ENCODE measurements around the gene MEF2D. TPM values are rescaled to one million over a fixed set of nuclear protein-coding genes. Genes with fewer than 3 reads are reported as not detected.

MEF2D gene
- total RNA-seq, 5 donors from 2014 or later (not counting 1 experiment from before 2014, with no cell fraction given), result 60.7 to 133 (median 79.3) TPM

- peaks cover 35 to 42% (median 35%) of the 10 kb centered on the region in 3 donors for H3K4me1 Mint-ChIP-seq
- H3K9me3 Mint-ChIP-seq, result no peaks in the 10 kb centered on the region
- no peaks in the 10 kb centered on the region for H3K27me3 ChIP-seq (replicated peaks in 1 of 2; ENCODE audit: control insufficient read depth in 2 of 2, extremely low read depth in 1 of 2, insufficient read depth in 2 of 2, low read length in 1 of 2)
- no peaks in the 10 kb centered on the region for H3K36me3 ChIP-seq (ENCODE audit: control insufficient read depth in 2 of 2, extremely low read depth in 1 of 2, insufficient read depth in 1 of 2, low read length in 1 of 2)
- peak overlapping the region in 1 of 3 donors; percentile 43 for H3K4me3 Mint-ChIP-seq
- H3K36me3 Mint-ChIP-seq, result no peaks in the 10 kb centered on the region
- no peak overlapping the region for H3K4me3 ChIP-seq (ENCODE audit: control insufficient read depth in 1 of 2, extremely low read depth in 1 of 2, low read length in 1 of 2)
- H3K9me3 ChIP-seq, result no peaks in the 10 kb centered on the region
- ATAC-seq (replicated peaks in 1 of 4), result peak; percentile 35 to 51 (median 40)
- ChIA-PET CTCF (interaction anchor here in 1 of 2 donors (1.0 kb wide), 1 partner anchor 47 kb away, joined by 3 read pairs; no protein-coding TSS in a partner anchor), POLR2A (interaction anchor here in 1 of 2 donors (0.6 kb wide), 1 partner anchor 41 kb away, joined by 4 read pairs; no protein-coding TSS in a partner anchor)
- H3K27me3 Mint-ChIP-seq, result no peaks in the 10 kb centered on the region
- no peak overlapping the region for H3K27ac Mint-ChIP-seq
- H3K4me1 ChIP-seq (ENCODE audit: control insufficient read depth in 1 of 2, extremely low read depth in 1 of 2, insufficient read depth in 2 of 2, low read length in 2 of 2), result peaks cover 14 to 33% of the 10 kb centered on the region in 2 experiments
- 100% methylated on average over 2 of the region's 5 CpGs for WGBS (ENCODE audit: insufficient coverage)
- peak in 2 of 35 experiments; percentile 13 to 29 for DNase-seq
- H3K27ac ChIP-seq (ENCODE audit: low read length), result no peak overlapping the region
These were observed 27.7 kb upstream of the MEF2D start for GRCh38 chr1:156528231-156528630.

- DNase-seq (no peak), ATAC-seq (replicated peaks in 1 of 4) (no peak)
- Mint-ChIP-seq H3K27ac (peak overlapping the region in 1 of 2 donors; percentile 16), H3K27me3 (no peaks in the 10 kb centered on the region), H3K9me3 (no peaks in the 10 kb centered on the region), H3K36me3 (no peaks in the 10 kb centered on the region), H3K4me3 (no peak overlapping the region), H3K4me1 (peaks cover 35 to 42% (median 35%) of the 10 kb centered on the region in 3 donors)
- 69% methylated on average over 1 of the region's 2 CpGs for WGBS (ENCODE audit: insufficient coverage)
- H3K27ac ChIP-seq (ENCODE audit: low read length), result no peak overlapping the region
- no peak overlapping the region for H3K4me3 ChIP-seq (ENCODE audit: control insufficient read depth in 1 of 2, extremely low read depth in 1 of 2, low read length in 1 of 2)
- CTCF ChIA-PET, result no interaction called here
- POLR2A ChIA-PET, result interaction anchor here in 1 of 2 donors (0.6 kb wide), 1 partner anchor 42 kb away, joined by 4 read pairs; no protein-coding TSS in a partner anchor
- H3K27me3 ChIP-seq (replicated peaks in 1 of 2; ENCODE audit: control insufficient read depth in 2 of 2, extremely low read depth in 1 of 2, insufficient read depth in 2 of 2, low read length in 1 of 2), result peaks cover 0 to 2% of the 10 kb centered on the region in 2 experiments
- no peaks in the 10 kb centered on the region for H3K9me3 ChIP-seq
- peaks cover 14 to 33% of the 10 kb centered on the region in 2 experiments for H3K4me1 ChIP-seq (ENCODE audit: control insufficient read depth in 1 of 2, extremely low read depth in 1 of 2, insufficient read depth in 2 of 2, low read length in 2 of 2)
- H3K36me3 ChIP-seq (ENCODE audit: control insufficient read depth in 2 of 2, extremely low read depth in 1 of 2, insufficient read depth in 1 of 2, low read length in 1 of 2), result no peaks in the 10 kb centered on the region
These were observed 27.0 kb upstream of the MEF2D start for GRCh38 chr1:156527584-156527983.

GRCh38 chr1:156525856-156526489 lies 25.4 kb upstream of the MEF2D start:
- ChIA-PET POLR2A (no interaction called here), CTCF (interaction anchor here (1.0 to 2.7 kb wide), 4 partner anchors 10 to 141 kb away, joined by 3 to 25 read pairs (median 4); partner anchors contain the start of gene MEF2D (in 1 of the 2))
- peaks cover 0 to 2% of the 10 kb centered on the region in 2 experiments for H3K27me3 ChIP-seq (replicated peaks in 1 of 2; ENCODE audit: control insufficient read depth in 2 of 2, extremely low read depth in 1 of 2, insufficient read depth in 2 of 2, low read length in 1 of 2)
- H3K27me3 Mint-ChIP-seq, result no peaks in the 10 kb centered on the region
- H3K4me3 Mint-ChIP-seq, result peak overlapping the region in 1 of 3 donors; percentile 63
- peak overlapping the region in 1 of 2 donors; percentile 4 for H3K27ac Mint-ChIP-seq
- no peak overlapping the region for H3K27ac ChIP-seq (ENCODE audit: low read length)
- no peaks in the 10 kb centered on the region for H3K36me3 Mint-ChIP-seq
- no peak for DNase-seq
- ATAC-seq (replicated peaks in 1 of 4), result no peak
- H3K9me3 Mint-ChIP-seq, result no peaks in the 10 kb centered on the region
- no peaks in the 10 kb centered on the region for H3K36me3 ChIP-seq (ENCODE audit: control insufficient read depth in 2 of 2, extremely low read depth in 1 of 2, insufficient read depth in 1 of 2, low read length in 1 of 2)
- no peak overlapping the region for H3K4me3 ChIP-seq (ENCODE audit: control insufficient read depth in 1 of 2, extremely low read depth in 1 of 2, low read length in 1 of 2)
- WGBS (ENCODE audit: insufficient coverage), result no CpG with 5 or more reads among the region's 2 CpGs
- no peaks in the 10 kb centered on the region for H3K9me3 ChIP-seq
- H3K4me1 ChIP-seq (ENCODE audit: control insufficient read depth in 1 of 2, extremely low read depth in 1 of 2, insufficient read depth in 2 of 2, low read length in 2 of 2), result peaks cover 14 to 33% of the 10 kb centered on the region in 2 experiments
- H3K4me1 Mint-ChIP-seq, result peaks cover 35 to 42% (median 35%) of the 10 kb centered on the region in 3 donors

- Histone ChIP-seq H3K36me3 (ENCODE audit: control insufficient read depth in 2 of 2, extremely low read depth in 1 of 2, insufficient read depth in 1 of 2, low read length in 1 of 2) (no peaks in the 10 kb centered on the region), H3K9me3 (no peaks in the 10 kb centered on the region), H3K27me3 (replicated peaks in 1 of 2; ENCODE audit: control insufficient read depth in 2 of 2, extremely low read depth in 1 of 2, insufficient read depth in 2 of 2, low read length in 1 of 2) (peaks cover 0 to 2% of the 10 kb centered on the region in 2 experiments), H3K27ac (ENCODE audit: low read length) (peak overlapping the region; percentile 13), H3K4me3 (ENCODE audit: control insufficient read depth in 1 of 2, extremely low read depth in 1 of 2, low read length in 1 of 2) (peak overlapping the region in 1 of 2 donors; percentile 0), H3K4me1 (ENCODE audit: control insufficient read depth in 1 of 2, extremely low read depth in 1 of 2, insufficient read depth in 2 of 2, low read length in 2 of 2) (peaks cover 14 to 33% of the 10 kb centered on the region in 2 experiments)
- 33% methylated on average over 3 of the region's 6 CpGs for WGBS (ENCODE audit: insufficient coverage)
- CTCF ChIA-PET, result interaction anchor here (0.6 to 2.7 kb wide), 12 partner anchors 9 to 1540 kb away, joined by 3 to 25 read pairs (median 4); partner anchors contain the start of gene MEF2D (in 1 of the 2)
- peak in 1 of 35 experiments; percentile 14 for DNase-seq
- H3K27me3 Mint-ChIP-seq, result no peaks in the 10 kb centered on the region
- H3K4me1 Mint-ChIP-seq, result peaks cover 35 to 42% (median 35%) of the 10 kb centered on the region in 3 donors
- H3K4me3 Mint-ChIP-seq, result peak overlapping the region; percentile 35 to 63 (median 47)
- peak; percentile 18 to 46 (median 30) for ATAC-seq (replicated peaks in 1 of 4)
- POLR2A ChIA-PET, result interaction anchor here in 1 of 2 donors (0.5 to 0.6 kb wide), 5 partner anchors 8 to 366 kb away, joined by 4 to 5 read pairs (median 4); no protein-coding TSS in a partner anchor
- no peaks in the 10 kb centered on the region for H3K9me3 Mint-ChIP-seq
- H3K36me3 Mint-ChIP-seq, result no peaks in the 10 kb centered on the region
- peak overlapping the region; percentile 21 to 45 for H3K27ac Mint-ChIP-seq
These were observed 24.5 kb upstream of the MEF2D start for GRCh38 chr1:156525071-156525501.

- Histone ChIP-seq H3K27ac (ENCODE audit: low read length) (peak overlapping the region; percentile 7), H3K27me3 (replicated peaks in 1 of 2; ENCODE audit: control insufficient read depth in 2 of 2, extremely low read depth in 1 of 2, insufficient read depth in 2 of 2, low read length in 1 of 2) (peaks cover 0 to 2% of the 10 kb centered on the region in 2 experiments), H3K9me3 (no peaks in the 10 kb centered on the region), H3K4me1 (ENCODE audit: control insufficient read depth in 1 of 2, extremely low read depth in 1 of 2, insufficient read depth in 2 of 2, low read length in 2 of 2) (peaks cover 14 to 33% of the 10 kb centered on the region in 2 experiments), H3K36me3 (ENCODE audit: control insufficient read depth in 2 of 2, extremely low read depth in 1 of 2, insufficient read depth in 1 of 2, low read length in 1 of 2) (no peaks in the 10 kb centered on the region), H3K4me3 (ENCODE audit: control insufficient read depth in 1 of 2, extremely low read depth in 1 of 2, low read length in 1 of 2) (no peak overlapping the region)
- ChIA-PET CTCF (interaction anchor here (0.6 to 2.7 kb wide), 7 partner anchors 9 to 139 kb away, joined by 3 to 25 read pairs (median 4); partner anchors contain the start of gene MEF2D (in 1 of the 2)), POLR2A (interaction anchor here in 1 of 2 donors (0.5 kb wide), 1 partner anchor 80 kb away, joined by 6 read pairs; no protein-coding TSS in a partner anchor)
- Mint-ChIP-seq H3K4me3 (peak overlapping the region; percentile 35 to 63 (median 41)), H3K27ac (peak overlapping the region; percentile 29 to 64), H3K4me1 (peaks cover 35 to 42% (median 35%) of the 10 kb centered on the region in 3 donors), H3K27me3 (no peaks in the 10 kb centered on the region), H3K36me3 (no peaks in the 10 kb centered on the region), H3K9me3 (no peaks in the 10 kb centered on the region)
- WGBS (ENCODE audit: insufficient coverage), result 20% methylated on average over 1 of the region's 3 CpGs
- ATAC-seq (replicated peaks in 1 of 4), result peak; percentile 32 to 70 (median 50)
- DNase-seq, result peak in 7 of 35 experiments; percentile 9 to 57 (median 14)
These were observed 23.9 kb upstream of the MEF2D start for GRCh38 chr1:156524481-156524869.

All from T-cell (primary cell).